ENCODE measurements around the gene TBXAS1. TPM values are rescaled to one million over a fixed set of nuclear protein-coding genes. Genes with fewer than 3 reads are reported as not detected.

TBXAS1 gene
- total and polyA plus RNA-seq, 4 donors = 4.1 to 22.4 (median 12.2) TPM

- Histone ChIP-seq H3K36me3 (ENCODE audit: control insufficient read depth in 4 of 4, insufficient read depth in 3 of 4, low read depth in 1 of 4, low read length in 3 of 4) (no peaks in the 10 kb centered on the region), H3K27ac (ENCODE audit: low read depth in 1 of 2, low read length in 2 of 2) (no peak overlapping the region), H3K9ac (ENCODE audit: low read depth in 1 of 2, low read length in 2 of 2) (no peak overlapping the region), H3K4me1 (ENCODE audit: control insufficient read depth in 4 of 4, insufficient read depth in 4 of 4, low read length in 3 of 4) (peaks cover 0 to 6% (median 0%) of the 10 kb centered on the region in 4 donors), H3K27me3 (ENCODE audit: control insufficient read depth in 4 of 4, insufficient read depth in 4 of 4, low read length in 3 of 4) (no peaks in the 10 kb centered on the region), H3K4me3 (ENCODE audit: low read depth in 1 of 3, low read length in 3 of 3) (no peak overlapping the region), H3K9me3 (ENCODE audit: control insufficient read depth in 4 of 4, low read length in 3 of 4) (no peaks in the 10 kb centered on the region)
- TF ChIP-seq SP1 (IDR thresholded peaks at IDR 0.05) (peak; percentile 2), HNF4A (conservative IDR thresholded peaks at IDR 0.05) (no peak), RAD21 (IDR thresholded peaks at IDR 0.05) (peak in 1 of 2 donors; percentile 33), NR2F2 (IDR thresholded peaks at IDR 0.05) (peak; percentile 22)
- DNase-seq (ENCODE audit: low spot score) = no peak
- WGBS = 59% methylated on average over 19 of the region's 19 CpGs
Measured at GRCh38 chr7:139995017-139995915, 166.2 kb downstream of the TBXAS1 start.

- H3K4me3 ChIP-seq (ENCODE audit: low read depth in 1 of 3, low read length in 3 of 3) = no peak overlapping the region
- peaks cover 0 to 6% (median 0%) of the 10 kb centered on the region in 4 donors for H3K4me1 ChIP-seq (ENCODE audit: control insufficient read depth in 4 of 4, insufficient read depth in 4 of 4, low read length in 3 of 4)
- H3K36me3 ChIP-seq (ENCODE audit: control insufficient read depth in 4 of 4, insufficient read depth in 3 of 4, low read depth in 1 of 4, low read length in 3 of 4) = no peaks in the 10 kb centered on the region
- H3K27ac ChIP-seq (ENCODE audit: low read depth in 1 of 2, low read length in 2 of 2) = no peak overlapping the region
- no peak for DNase-seq (ENCODE audit: low spot score)
- H3K9ac ChIP-seq (ENCODE audit: low read depth in 1 of 2, low read length in 2 of 2) = no peak overlapping the region
- no peaks in the 10 kb centered on the region for H3K27me3 ChIP-seq (ENCODE audit: control insufficient read depth in 4 of 4, insufficient read depth in 4 of 4, low read length in 3 of 4)
- no peak for TF ChIP-seq YY1 (IDR thresholded peaks at IDR 0.05)
- TF ChIP-seq HNF4A (conservative IDR thresholded peaks at IDR 0.05) = no peak
- TF ChIP-seq MAX (IDR thresholded peaks at IDR 0.05) = no peak
- H3K9me3 ChIP-seq (ENCODE audit: control insufficient read depth in 4 of 4, low read length in 3 of 4) = no peaks in the 10 kb centered on the region
- 96% methylated on average over 4 of the region's 4 CpGs for WGBS
Measured at GRCh38 chr7:139998572-139998971, 169.5 kb downstream of the TBXAS1 start.

- H3K4me1 ChIP-seq (ENCODE audit: control insufficient read depth in 4 of 4, insufficient read depth in 4 of 4, low read length in 3 of 4) = peaks cover 0 to 6% (median 0%) of the 10 kb centered on the region in 4 donors
- no peaks in the 10 kb centered on the region for H3K36me3 ChIP-seq (ENCODE audit: control insufficient read depth in 4 of 4, insufficient read depth in 3 of 4, low read depth in 1 of 4, low read length in 3 of 4)
- H3K9ac ChIP-seq (ENCODE audit: low read depth in 1 of 2, low read length in 2 of 2) = no peak overlapping the region
- H3K27ac ChIP-seq (ENCODE audit: low read depth in 1 of 2, low read length in 2 of 2) = no peak overlapping the region
- TF ChIP-seq EGR1 (IDR thresholded peaks at IDR 0.05; ENCODE audit: low read depth in 2 of 2) (no peak), GABPA (IDR thresholded peaks at IDR 0.05 in 1 of 2, conservative IDR thresholded peaks at IDR 0.05 in 1 of 2) (no peak), TAF1 (conservative IDR thresholded peaks at IDR 0.05) (no peak), NR2F2 (IDR thresholded peaks at IDR 0.05) (no peak), FOXA1 (IDR thresholded peaks at IDR 0.05) (no peak), HNF4G (IDR thresholded peaks at IDR 0.05) (no peak), CTCF (IDR thresholded peaks at IDR 0.05; ENCODE audit: low read depth, low read length, missing input control) (no peak), JUND (IDR thresholded peaks at IDR 0.05) (no peak), REST (IDR thresholded peaks at IDR 0.05) (no peak), SP1 (IDR thresholded peaks at IDR 0.05) (no peak), YY1 (IDR thresholded peaks at IDR 0.05) (no peak), HNF4A (conservative IDR thresholded peaks at IDR 0.05) (no peak), FOXA2 (IDR thresholded peaks at IDR 0.05) (no peak), RAD21 (IDR thresholded peaks at IDR 0.05) (no peak), ATF3 (IDR thresholded peaks at IDR 0.05) (no peak), RXRA (IDR thresholded peaks at IDR 0.05) (no peak), MAX (IDR thresholded peaks at IDR 0.05) (no peak), ZBTB33 (IDR thresholded peaks at IDR 0.05) (no peak)
- no peaks in the 10 kb centered on the region for H3K27me3 ChIP-seq (ENCODE audit: control insufficient read depth in 4 of 4, insufficient read depth in 4 of 4, low read length in 3 of 4)
- 93% methylated on average over 6 of the region's 6 CpGs for WGBS
- no peak overlapping the region for H3K4me3 ChIP-seq (ENCODE audit: low read depth in 1 of 3, low read length in 3 of 3)
- no peaks in the 10 kb centered on the region for H3K9me3 ChIP-seq (ENCODE audit: control insufficient read depth in 4 of 4, low read length in 3 of 4)
- no peak for DNase-seq (ENCODE audit: low spot score)
Measured at GRCh38 chr7:139999516-139999915, 170.5 kb downstream of the TBXAS1 start.

Data from liver (tissue), 9 donors.